HK-2 (cell line): ENCODE measurements around the gene ZNF362.
"Not testable (repeated sequence)": the region's sequence is repeated elsewhere in the genome, so short reads cannot be mapped to it uniquely, and the experiment has no call there.

Experiments used
- DNase-seq: peaks from one replicate; pipeline ENCODE4 v3.0.0-alpha.2; 2018; ENCODE audit not compliant: unreplicated experiment

ZNF362 gene

DNA sequence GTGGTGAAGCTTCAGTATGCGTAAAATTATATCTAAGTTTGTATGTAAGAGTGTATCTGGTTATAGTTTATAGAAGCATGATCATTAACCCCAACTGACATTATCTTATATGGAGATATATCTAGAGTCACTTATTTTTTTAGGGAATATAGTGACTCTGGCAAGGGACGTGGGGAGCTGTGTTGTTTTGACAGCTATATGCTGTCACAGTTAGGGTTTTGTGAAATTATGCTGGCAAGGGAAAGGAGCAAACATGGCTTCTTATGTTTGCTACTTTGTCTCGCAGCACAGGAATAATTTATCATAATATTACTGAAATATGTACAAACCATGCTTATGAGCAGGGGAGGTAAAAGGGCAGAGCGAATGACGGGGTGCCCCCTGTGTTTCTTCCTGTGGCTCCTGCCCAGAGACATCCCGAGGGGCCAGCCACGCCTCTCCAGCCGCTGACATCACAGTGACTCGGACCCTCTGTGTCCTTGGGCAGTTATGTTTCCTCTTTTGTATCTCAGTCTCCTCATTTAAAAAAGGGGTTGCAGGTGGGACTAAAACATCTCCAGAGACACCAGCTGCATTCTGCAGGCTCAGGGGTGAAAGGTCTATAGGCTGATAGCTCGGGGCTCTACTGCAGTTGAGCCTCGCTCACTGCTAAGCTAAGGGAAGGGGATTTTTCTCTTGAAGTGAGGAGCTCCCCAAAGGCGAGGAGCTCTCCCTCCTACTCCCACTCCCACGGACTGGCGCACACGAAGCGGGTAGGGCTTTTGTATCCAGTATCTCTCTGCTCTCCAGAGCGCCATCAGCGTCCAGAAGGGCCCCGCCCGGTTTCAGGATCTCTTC lies 49.7 kb downstream of the ZNF362 start:
- peak; percentile 47 for DNase-seq

DNA sequence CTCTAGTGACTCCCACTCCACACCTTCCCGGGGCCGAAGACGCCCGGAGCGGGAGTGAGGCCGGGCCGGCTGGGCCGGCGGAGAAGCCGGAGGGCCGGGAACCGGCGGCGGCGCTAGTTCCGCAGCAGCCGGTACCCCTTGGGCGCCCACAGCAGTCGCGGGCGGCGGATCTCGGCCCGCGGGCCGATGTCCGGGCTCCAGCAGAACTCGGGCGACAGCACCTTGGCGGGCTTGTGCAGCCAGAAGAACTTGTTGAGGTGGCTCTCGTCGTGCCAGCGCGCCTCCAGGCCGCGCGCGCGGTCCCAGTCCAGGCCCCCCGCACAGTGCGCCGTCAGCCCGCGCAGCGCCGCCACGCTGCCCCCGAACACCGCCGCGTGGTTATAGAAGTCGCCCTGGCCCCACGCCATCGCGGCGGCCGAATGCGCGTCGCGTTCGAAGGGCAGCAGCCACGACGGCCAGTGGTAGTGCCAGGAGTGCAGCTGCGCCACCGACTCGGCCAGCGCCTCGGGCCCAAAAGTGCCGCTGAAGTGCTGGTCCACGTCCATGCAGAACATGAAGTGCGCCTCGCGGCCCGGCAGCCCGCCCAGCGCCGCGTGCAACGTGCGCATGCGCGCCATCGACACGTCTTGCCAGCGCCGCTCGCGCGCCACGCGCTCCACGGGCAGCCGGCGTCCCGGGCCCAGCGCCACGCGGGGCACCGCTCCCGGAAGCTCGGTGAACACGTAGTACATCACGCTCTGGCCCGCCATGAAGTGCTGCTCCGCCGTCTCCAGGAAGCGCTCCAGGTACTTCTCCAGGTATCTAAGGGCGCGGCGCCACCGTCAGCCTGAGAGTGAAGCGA lies 50.6 kb downstream of the ZNF362 start:
- DNase-seq, result peak; percentile 88

DNA sequence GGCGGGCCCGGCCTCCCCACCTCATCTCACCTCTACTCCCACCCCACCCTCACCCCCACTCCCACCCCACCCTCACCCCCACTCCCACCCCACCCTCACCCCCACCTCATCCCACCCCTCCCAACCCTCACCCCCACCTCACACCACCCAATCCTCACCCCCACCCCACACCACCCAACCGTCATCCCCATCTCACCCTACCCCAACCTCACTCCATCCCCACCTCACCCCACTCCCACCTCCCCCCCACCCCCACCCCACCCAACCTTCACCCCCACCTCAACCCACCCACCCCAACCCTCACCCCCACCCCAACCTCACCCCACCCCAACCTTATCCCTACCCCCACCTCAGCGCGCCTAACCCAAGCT lies 51.2 kb downstream of the ZNF362 start:
- DNase-seq, result no peak

DNA sequence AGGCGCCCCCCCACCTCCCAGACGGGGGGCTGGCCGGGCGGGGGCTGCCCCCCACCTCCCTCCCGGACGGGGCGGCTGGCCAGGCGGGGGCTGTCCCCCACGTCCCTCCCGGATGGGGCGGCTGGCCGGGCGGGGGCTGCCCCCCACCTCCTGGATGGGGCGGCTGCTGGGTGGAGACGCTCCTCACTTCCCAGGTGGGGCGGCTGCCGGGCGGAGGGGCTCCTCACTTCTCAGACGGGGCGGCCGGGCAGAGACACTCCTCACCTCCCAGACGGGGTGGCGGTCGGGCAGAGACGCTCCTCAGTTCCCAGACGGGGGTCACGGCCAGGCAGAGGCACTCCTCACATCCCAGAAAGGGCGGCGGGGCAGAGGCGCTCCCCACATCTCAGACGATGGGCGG lies 53.1 kb downstream of the ZNF362 start:
- DNase-seq, result not testable (repeated sequence)

DNA sequence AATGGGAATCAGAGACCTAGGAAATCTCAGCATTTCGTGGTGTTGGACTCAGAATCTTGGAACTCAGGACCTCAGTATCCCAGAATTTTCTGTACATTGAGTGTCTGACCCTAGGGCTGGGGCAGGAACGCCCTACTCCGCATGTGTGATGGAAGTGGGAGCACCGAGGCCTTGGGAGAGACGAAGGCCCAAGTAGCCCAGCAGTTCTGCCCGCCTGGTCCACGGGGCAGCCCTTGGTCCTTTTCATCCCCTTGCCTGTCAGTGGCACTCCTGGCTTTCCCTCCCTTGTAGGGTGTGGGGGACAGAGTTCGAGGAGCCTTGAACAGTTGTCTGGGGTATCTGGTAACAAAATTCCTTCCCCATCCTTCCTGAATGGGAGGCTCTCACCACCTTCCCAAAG lies 54.4 kb downstream of the ZNF362 start:
- DNase-seq, result no peak

DNA sequence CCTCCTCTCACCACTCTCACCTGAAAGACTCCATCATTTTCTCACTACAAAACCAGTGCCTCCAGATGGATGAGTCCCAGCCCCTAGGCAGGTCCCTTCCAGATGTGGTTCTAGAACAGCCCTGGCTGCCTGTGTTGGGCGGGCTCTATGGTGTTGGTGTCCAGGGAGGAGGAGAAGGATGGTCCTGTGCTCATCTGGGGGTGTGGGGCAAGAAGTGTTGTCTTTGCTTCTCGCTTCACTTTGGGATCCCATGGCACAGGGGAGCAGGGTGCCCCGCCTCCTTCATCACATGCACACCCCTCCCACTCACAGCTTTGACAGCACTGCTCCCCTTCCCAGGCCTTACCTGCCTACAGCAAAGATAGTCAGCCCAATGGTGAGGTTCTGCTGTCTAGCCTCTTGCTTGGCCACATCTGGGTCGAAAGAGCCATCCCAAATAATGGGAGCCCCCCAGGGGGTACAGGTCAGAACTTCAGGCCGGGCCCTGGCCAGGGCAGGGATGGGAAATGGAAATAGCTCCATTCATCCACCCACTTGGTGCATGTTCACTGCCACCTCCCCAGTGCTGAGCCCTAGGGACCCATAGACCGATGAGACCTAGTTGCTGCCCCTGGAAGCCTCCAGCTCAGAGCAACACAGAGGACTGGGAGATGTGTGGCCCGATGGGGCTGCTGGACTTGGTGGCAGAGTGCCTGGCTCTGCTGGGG lies 55.6 kb downstream of the ZNF362 start:
- no peak for DNase-seq

DNA sequence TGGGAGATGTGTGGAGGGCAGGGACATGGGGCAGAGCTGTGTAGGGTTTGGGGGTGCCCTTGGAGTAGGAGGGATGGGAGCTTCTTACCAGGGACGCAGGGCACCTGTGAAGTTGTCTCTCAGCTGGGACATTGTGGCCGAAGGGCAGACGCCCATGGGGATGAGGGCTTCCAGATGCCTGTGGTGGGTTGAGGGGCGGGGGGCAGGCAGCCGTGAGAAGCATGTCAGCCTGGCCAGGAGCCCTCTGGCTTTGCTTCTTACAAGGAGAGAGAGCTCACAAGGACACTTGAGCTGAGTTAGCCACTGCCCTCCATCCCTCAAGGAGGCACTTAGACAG lies 56.1 kb downstream of the ZNF362 start:
- DNase-seq, result no peak

DNA sequence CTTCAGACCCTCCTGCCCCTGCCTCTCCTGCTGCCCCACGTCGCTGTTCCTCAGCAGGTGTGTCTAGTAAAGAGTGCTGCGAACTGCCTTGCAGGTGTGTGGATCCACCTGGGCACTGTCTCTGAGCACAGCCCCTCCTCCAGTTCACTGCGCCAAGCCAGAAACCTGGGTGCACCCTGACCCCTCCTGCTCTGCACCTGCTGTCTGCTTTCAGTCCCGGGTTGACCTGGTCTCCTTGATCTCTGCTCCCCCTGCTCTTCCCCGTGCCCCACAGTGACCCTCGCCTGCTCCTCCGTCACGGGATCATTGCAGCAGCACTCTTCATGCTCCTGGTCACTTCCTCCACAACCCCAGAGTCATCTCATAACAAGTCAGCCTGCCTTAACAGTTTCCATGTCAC lies 58.1 kb downstream of the ZNF362 start:
- DNase-seq, result no peak

DNA sequence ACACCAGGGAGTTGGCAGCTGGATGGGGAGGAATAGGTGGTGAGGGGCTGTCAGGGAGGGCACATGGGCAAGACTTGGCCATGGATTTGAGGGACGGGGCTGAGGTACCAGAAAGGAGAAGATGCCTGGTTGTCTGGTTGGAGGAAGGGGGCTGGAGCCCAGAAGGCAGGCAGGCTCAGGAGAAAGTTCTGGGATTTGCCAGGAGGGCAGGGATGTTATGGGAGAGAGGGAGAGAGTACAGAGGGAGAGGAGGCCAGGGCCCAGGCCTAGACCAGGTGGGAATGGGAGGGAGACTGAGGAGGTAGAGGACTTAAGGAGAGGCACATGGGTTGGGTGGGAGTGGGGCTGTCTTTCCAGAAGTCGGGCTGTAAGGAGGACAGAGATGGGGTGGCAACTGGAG lies 60.3 kb downstream of the ZNF362 start:
- DNase-seq, result no peak

DNA sequence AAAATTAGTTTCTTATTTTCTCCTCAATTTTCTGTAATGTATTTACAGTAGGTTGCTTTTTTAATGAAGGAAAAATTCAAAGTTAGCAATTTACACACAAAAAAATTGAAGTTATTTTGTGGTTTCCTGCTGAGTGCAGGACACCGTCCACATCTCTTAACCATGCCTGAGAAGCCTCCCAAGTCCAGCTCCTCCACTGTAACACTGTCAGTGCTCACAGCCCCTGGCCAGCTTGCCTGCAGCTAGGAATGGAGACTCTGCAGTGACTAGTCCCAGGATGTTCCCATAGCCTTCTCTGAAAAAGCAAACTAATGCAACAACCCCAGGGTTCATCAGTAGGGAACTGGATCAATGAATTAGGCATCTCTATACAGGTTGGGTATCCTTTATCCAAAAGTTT lies 61.1 kb downstream of the ZNF362 start:
- no peak for DNase-seq

DNA sequence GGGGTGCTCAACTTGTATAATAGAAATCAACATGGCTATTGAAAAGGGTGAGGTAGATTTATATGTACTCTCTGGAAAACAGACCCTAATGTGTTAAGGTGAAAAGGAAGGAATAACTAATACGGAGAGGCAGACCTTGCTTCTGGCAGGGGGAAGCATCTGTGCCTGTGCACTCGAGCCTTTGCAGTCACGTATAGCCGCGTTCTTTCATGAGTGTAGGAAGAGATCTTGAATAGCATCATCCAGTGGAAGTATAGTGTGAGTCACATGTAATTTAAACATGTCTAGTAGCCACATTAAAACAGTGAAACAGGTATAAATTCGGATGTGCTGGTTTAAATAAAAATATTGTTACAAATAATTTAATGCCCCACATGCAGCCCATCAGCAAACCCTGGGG lies 61.7 kb downstream of the ZNF362 start:
- DNase-seq, result no peak

DNA sequence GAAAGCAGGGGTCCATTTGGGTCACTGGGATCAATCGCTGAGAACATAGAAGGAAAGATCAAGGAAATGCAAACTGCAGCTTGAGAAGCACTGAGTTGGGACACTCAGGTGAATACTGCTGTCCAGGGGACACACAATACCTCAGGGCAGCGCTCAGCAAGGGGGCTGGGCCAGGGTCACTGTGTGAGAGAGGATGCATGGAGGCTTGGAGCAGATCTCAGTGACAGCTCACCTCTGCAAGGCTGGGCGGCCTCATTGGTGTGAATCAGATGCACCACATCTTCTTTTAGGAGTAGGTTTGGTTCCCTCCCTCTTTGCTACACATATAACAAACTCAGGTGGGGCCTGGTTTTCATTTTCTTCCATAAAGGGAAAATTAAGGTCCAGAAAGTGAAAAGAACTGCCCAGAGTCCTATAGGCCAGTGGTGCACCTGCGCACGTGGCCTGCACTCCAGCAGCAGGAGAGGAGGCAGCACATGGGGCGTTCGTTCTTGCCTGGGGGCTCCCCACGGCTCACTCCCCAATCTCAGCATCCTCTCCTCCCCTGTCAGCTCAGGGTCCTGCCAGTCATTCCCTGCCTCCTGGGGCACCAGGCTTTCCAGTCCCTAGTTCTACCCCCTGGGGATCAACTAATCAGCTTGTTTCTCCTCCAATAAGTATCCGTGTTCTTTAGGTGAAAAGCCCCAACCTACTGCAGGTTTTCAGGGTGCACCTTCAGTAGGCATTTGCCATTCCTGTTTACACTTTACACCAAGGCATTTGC lies 63.1 kb downstream of the ZNF362 start:
- no peak for DNase-seq

DNA sequence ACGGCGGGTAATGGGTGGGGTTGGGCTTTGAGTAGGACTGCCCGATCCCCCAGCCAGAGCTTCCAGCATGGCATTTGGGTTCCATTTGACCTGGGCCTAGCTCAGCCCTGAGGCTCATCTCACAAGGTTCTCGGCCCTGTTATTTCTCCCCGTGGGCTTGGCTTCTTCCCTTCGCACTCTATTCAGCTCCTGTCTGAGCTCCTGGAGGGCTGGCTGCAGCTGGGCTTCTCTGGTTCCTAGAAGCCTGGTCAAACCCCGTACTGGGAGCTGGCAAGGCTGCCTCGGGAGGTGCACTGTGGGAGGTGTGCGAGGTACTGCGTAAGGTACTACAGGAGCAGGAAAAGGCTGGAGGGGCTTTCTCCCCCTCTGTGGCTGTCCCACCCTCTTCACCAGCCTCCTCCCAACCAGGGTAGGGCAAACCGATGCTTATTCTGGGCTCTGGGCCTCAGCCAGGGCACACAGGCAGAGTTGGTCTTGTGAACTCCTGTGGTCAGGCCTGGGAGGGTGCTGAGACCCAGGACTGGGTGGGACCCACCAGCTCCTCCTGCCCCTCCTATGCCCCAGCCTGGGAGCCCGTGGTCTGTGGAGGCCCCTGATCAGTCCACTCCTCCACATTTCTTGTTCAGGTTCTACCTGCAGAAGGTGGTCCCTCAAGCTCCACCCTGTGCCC lies 63.8 kb downstream of the ZNF362 start:
- no peak for DNase-seq

DNA sequence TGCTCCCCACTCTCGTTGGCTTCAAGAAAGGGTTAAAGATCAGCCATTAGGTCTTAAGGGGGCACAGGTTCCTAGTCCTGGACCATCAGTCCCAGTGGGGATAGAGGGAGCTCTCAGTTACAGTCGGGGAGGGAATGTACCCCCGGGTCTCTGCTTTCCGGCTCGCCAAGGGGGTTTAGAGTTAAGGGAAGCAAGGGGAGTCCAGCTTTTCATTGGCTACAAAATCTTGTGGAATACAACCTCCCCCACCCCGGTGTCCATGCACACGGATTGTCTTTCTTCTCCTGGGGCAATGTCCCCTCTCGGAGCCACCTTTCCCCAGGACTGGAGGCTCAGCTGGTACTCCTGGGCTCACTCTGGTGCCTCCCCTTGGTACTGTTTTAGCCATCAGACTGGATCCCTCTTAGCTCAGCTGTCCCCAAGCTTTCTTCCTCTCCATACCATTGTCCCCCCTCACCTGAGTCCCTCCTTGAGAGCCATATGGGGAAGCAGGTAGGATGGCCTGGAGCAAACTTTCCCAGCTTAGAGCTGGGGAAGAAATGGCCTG lies 64.4 kb downstream of the ZNF362 start, which contains the start of gene A3GALT2:
TSS of gene A3GALT2 (minus strand) at position 480 of the 547 bp plus-strand sequence. CDS start at position 480, 0 bp downstream.
- no peak for DNase-seq

DNA sequence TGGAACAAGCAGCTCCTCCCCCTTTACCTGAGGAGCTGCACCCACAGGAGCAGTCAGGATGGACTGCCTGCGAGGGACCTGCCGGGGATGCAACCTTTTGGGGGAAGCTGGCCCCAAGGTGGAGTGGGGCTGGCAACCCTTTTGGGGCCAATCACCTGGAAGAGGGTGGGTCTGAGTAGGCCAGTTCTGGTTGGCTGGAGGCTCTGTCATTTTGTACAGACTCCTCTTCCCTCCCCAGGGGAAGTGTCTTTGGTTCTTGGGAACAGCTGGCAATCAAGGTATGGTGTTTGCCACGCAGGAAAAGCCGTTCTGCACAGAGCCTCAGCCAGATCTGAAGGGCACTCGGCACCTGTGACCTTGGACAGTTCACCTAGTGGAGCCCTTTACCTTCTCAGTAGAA lies 64.9 kb downstream of the ZNF362 start:
- DNase-seq, result no peak

DNA sequence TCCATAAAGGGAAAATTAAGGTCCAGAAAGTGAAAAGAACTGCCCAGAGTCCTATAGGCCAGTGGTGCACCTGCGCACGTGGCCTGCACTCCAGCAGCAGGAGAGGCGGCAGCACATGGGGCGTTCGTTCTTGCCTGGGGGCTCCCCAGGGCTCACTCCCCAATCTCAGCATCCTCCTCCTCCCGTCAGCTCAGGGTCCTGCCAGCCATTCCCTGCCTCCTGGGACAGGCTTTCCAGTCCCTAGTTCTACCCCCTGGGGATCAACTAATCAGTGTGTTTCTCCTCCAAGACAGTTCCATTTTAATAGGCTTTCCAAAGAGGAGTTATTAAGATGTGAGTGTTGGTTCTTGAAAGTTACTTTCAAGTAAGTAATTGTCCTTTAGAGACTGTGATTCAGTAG lies 65.8 kb downstream of the ZNF362 start:
- DNase-seq, result no peak

DNA sequence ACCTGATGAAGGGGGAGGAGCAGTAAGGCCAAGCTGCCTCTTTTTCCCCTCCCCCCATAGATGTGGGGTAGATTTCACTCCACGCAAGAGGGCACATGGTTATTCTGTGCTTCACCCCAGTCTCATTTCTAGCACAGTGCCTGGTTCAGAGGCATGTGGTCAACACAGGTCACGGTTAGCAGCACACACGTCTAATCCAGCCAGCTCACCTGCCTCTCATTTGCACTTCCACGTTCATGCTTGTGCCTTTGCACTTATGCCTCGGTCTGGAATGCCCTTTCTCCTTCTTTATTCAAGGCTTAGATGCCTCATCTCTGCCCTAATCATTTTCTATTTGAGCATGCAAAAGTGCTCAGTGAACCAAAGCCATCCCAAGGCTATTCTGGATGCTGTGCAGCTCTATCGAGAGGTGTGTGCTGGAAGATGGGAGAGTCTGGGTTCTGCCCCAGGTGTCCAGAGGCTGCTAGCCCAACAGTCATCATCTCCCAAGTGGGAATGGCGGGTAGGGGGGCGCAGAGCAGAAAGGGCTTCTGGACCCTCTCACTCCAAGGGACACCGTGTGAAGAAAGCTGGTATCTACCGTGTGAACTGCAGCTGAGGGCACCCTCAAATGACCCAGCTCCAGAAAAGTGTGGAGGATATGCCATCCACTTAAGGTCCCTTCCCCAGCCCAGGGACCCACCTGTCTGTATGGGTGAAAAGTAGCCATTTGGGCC lies 66.7 kb downstream of the ZNF362 start:
- DNase-seq, result no peak

DNA sequence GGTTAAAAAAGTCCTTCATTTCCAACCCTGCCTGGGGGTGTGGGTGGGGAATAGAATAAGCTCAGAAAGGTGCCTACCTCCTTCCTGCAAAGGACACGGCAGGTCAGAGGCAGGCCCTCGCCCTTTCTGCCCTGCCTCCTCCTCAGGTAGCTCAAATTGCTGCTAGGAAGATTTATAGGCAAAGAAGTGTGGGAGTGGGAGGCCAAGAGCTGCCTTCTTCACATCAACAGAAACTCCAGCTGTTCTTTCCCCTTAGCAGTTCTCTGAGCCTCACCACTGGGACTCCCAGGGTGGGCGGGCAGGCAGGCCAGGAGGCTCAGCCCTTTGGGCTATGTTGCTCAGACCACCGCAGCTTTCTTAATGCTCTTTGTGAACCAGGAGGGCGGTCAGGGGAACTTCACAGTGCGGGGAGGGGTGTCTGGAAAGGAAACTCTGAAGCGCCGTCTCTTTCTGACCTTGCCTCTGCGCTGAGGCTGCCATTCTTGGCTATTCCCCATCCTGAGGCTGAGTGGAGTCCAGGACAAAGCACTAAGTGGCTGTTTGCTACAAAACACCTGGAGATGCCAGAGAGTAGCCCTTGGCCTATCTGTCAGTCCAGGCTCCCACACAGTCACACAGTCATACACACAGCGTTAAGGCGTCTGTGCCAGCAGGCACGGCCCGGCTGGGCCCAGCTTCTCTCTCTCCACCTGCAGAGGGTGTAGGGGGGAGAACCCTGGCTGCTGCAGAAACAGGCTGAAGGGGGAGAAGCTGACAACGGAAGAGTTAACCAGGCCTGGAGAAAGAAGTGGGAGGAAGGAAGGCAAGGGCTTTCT lies 67.6 kb downstream of the ZNF362 start:
- DNase-seq, result no peak
